H9 (cell line): ENCODE data around the gene ABCD3. TPM values are rescaled to one million over a fixed set of nuclear protein-coding genes. Genes with fewer than 3 reads are reported as not detected.

Experiments used
- DNase-seq: peaks from one replicate; pipeline ENCODE4 v3.0.0-alpha.2; 2017
- H2AFZ ChIP-seq: one replicate; pipeline ENCODE4 v1.6.1; 2013; ENCODE audit warnings: mild to moderate bottlenecking, low read length, control low read depth, moderate library complexity
- H2AK5ac ChIP-seq: 2 replicates; pipeline ENCODE4 v1.6.1; 2013; ENCODE audit warnings: low read length, control low read depth, mixed read lengths; ENCODE audit not compliant: insufficient read length
- H2BK120ac ChIP-seq: one replicate; pipeline ENCODE4 v1.6.1; 2013; ENCODE audit warnings: low read depth, mild to moderate bottlenecking, low read length, control low read depth, inconsistent platforms; ENCODE audit not compliant: poor library complexity, severe bottlenecking
- H2BK12ac ChIP-seq: 2 replicates; pipeline ENCODE4 v1.6.1; 2013; ENCODE audit warnings: low read length, control low read depth, mixed read lengths, low read depth; ENCODE audit not compliant: insufficient read length
- H2BK15ac ChIP-seq: 2 replicates; pipeline ENCODE4 v1.6.1; 2013; ENCODE audit warnings: low read depth, low read length, control low read depth
- H2BK20ac ChIP-seq: one replicate; pipeline ENCODE4 v1.6.1; 2013; ENCODE audit warnings: low read depth, mild to moderate bottlenecking, low read length, control low read depth, inconsistent platforms; ENCODE audit not compliant: poor library complexity, severe bottlenecking
- H2BK5ac ChIP-seq: 2 replicates; pipeline ENCODE4 v1.6.1; 2013; ENCODE audit warnings: low read length, control low read depth, mixed read lengths; ENCODE audit not compliant: insufficient read length
- H3K14ac ChIP-seq: 2 replicates; pipeline ENCODE4 v1.6.1; 2013; ENCODE audit warnings: low read length, control low read depth; ENCODE audit not compliant: insufficient read depth
- H3K18ac ChIP-seq: 2 replicates; pipeline ENCODE4 v1.6.1; 2013; ENCODE audit warnings: low read depth, mild to moderate bottlenecking, mixed read lengths, low read length, control low read depth; ENCODE audit not compliant: insufficient read length
- H3K23ac ChIP-seq: 2 replicates; pipeline ENCODE4 v1.6.1; 2013; ENCODE audit warnings: low read length, control low read depth, mixed read lengths, low read depth; ENCODE audit not compliant: insufficient read length
- H3K23me2 ChIP-seq: 2 replicates; pipeline ENCODE4 v1.6.1; 2013; ENCODE audit warnings: low read depth, mild to moderate bottlenecking, mixed read lengths, low read length, control low read depth; ENCODE audit not compliant: insufficient read length, poor library complexity, severe bottlenecking
- H3K27ac ChIP-seq: 2 replicates; pipeline ENCODE4 v1.5.1; 2013; ENCODE audit warnings: low read length, control low read depth, mixed read lengths, low read depth; ENCODE audit not compliant: insufficient read length
- H3K27me3 ChIP-seq: 2 replicates; pipeline ENCODE4 v1.6.1; 2013; ENCODE audit warnings: low read length, control low read depth, inconsistent platforms; ENCODE audit not compliant: insufficient read depth
- H3K4ac ChIP-seq: 2 replicates; pipeline ENCODE4 v1.6.1; 2013; ENCODE audit warnings: low read depth, mild to moderate bottlenecking, control low read depth, inconsistent platforms, low read length, moderate library complexity
- H3K4me1 ChIP-seq: 2 replicates; pipeline ENCODE4 v1.6.1; 2013; ENCODE audit warnings: low read length, control low read depth, inconsistent platforms; ENCODE audit not compliant: insufficient read depth
- H3K4me2 ChIP-seq: 2 replicates; pipeline ENCODE4 v1.6.1; 2013; ENCODE audit warnings: low read length, control low read depth, mixed read lengths; ENCODE audit not compliant: insufficient read length, insufficient read depth
- H3K56ac ChIP-seq: 2 replicates; pipeline ENCODE4 v1.6.1; 2013; ENCODE audit warnings: low read depth, mild to moderate bottlenecking, mixed read lengths, low read length, control low read depth; ENCODE audit not compliant: insufficient read length
- H3K79me1 ChIP-seq: 2 replicates; pipeline ENCODE4 v1.6.1; 2013; ENCODE audit warnings: low read depth, mild to moderate bottlenecking, moderate library complexity, low read length, control low read depth, inconsistent platforms; ENCODE audit not compliant: insufficient read depth, poor library complexity, severe bottlenecking
- H3K79me2 ChIP-seq: 2 replicates; pipeline ENCODE4 v1.6.1; 2013; ENCODE audit warnings: low read length, control low read depth, inconsistent platforms; ENCODE audit not compliant: insufficient read depth
- H3K9ac ChIP-seq: 2 replicates; pipeline ENCODE4 v1.6.1; 2013; ENCODE audit warnings: low read length, control low read depth, mixed read lengths; ENCODE audit not compliant: insufficient read length; ENCODE audit errors: extremely low read depth
- H3K9me3 ChIP-seq: one replicate; pipeline ENCODE4 v1.6.1; 2013; ENCODE audit warnings: low read depth, low read length, inconsistent platforms; ENCODE audit not compliant: control insufficient read depth
- H3T11ph ChIP-seq: one replicate; pipeline ENCODE4 v1.6.1; 2013; ENCODE audit warnings: mild to moderate bottlenecking, low read length, control low read depth, inconsistent platforms
- H4K20me1 ChIP-seq: one replicate; pipeline ENCODE4 v1.6.1; 2013; ENCODE audit not compliant: control insufficient read depth, insufficient read length, insufficient read depth
- H4K5ac ChIP-seq: 2 replicates; pipeline ENCODE4 v1.6.1; 2013; ENCODE audit warnings: low read depth, mild to moderate bottlenecking, mixed read lengths, low read length, control low read depth; ENCODE audit not compliant: insufficient read length
- H4K8ac ChIP-seq: replicated peaks from 2 replicates; pipeline ENCODE4 v1.6.1; 2013; ENCODE audit warnings: low read length, control low read depth, mixed read lengths, low read depth; ENCODE audit not compliant: insufficient read length
- H4K91ac ChIP-seq: 2 replicates; pipeline ENCODE4 v1.6.1; 2013; ENCODE audit warnings: low read depth, mild to moderate bottlenecking, moderate library complexity, mixed read lengths, low read length, control low read depth; ENCODE audit not compliant: insufficient read length
- H3K27ac Mint-ChIP-seq, 3 experiments: 2 replicates in 2 of 3; 3 replicates in 1 of 3; pipeline ENCODE4 v1.8.0; 2020 to 2021; ENCODE audit warnings: mixed read lengths in 3 of 3, mild to moderate bottlenecking in 1 of 3, moderate library complexity in 1 of 3
- H3K27me3 Mint-ChIP-seq: 2 replicates; pipeline ENCODE4 v1.8.0; 2021; ENCODE audit warnings: low read depth, mild to moderate bottlenecking, moderate library complexity, mixed read lengths
- H3K36me3 Mint-ChIP-seq, 3 experiments: 2 replicates in 2 of 3; 3 replicates in 1 of 3; pipeline ENCODE4 v1.8.0; 2020 to 2021; ENCODE audit warnings: low read depth in 3 of 3, mixed read lengths in 3 of 3; ENCODE audit not compliant: insufficient read depth in 1 of 3
- H3K4me1 Mint-ChIP-seq, 2 experiments: 2 replicates each; pipeline ENCODE4 v1.8.0; 2020; ENCODE audit warnings: mixed read lengths in 2 of 2
- H3K4me3 Mint-ChIP-seq, 2 experiments: 2 replicates in 1 of 2; 3 replicates in 1 of 2; pipeline ENCODE4 v1.8.0; 2020 to 2021; ENCODE audit warnings: mild to moderate bottlenecking in 2 of 2, mixed read lengths in 2 of 2, moderate library complexity in 1 of 2
- H3K9me3 Mint-ChIP-seq, 2 experiments: 2 replicates in 1 of 2; 3 replicates in 1 of 2; pipeline ENCODE4 v1.8.0; 2020; ENCODE audit warnings: mild to moderate bottlenecking in 2 of 2, mixed read lengths in 2 of 2, moderate library complexity in 1 of 2
- CTCF ChIP-seq: fragments of 200-600 bp; sonication (generic); conservative IDR thresholded peaks from 3 replicates; pipeline ENCODE4 v1.8.0; 2021; ENCODE audit warnings: antibody characterized with exemption, mild to moderate bottlenecking
- WGBS: extraction: QIAGEN DNeasy Blood & Tissue Kit; methylation state at CpG from one replicate; pipeline ENCODE4 v1.1.7; 2013; ENCODE audit warnings: missing lambda C conversion rate, low lambda C conversion rate, mixed read lengths; ENCODE audit not compliant: insufficient read length; ENCODE audit errors: extremely low coverage; 5-methylcytosine and 5-hydroxymethylcytosine counted together
- total RNA-seq: library from RNA; stranded (reverse); gene quantifications from 2 replicates; pipeline ENCODE4 v1.2.1, GENCODE V29; 2021

Gene ABCD3
- total RNA-seq, 1 experiment from 2014 or later = 32.0 TPM

- Histone ChIP-seq H2AK5ac (no peak overlapping the region), H4K20me1 (no peaks in the 10 kb centered on the region), H4K8ac (no peak overlapping the region), H3K79me1 (no peaks in the 10 kb centered on the region), H3K56ac (no peak overlapping the region), H3K79me2 (no peaks in the 10 kb centered on the region), H2BK15ac (no peak overlapping the region), H2BK12ac (no peak overlapping the region), H4K91ac (no peak overlapping the region), H3T11ph (no peak overlapping the region), H3K18ac (no peak overlapping the region), H2BK20ac (no peak overlapping the region), H4K5ac (no peak overlapping the region), H2AFZ (no peak overlapping the region), H3K27me3 (no peaks in the 10 kb centered on the region), H3K4me1 (peaks cover 2% of the 10 kb centered on the region; the same call in 1 of the 2 replicates), H2BK5ac (no peak overlapping the region), H3K23me2 (no peaks in the 10 kb centered on the region), H2BK120ac (no peak overlapping the region), H3K9me3 (no peaks in the 10 kb centered on the region), H3K4ac (no peak overlapping the region), H3K9ac (no peak overlapping the region), H3K23ac (no peak overlapping the region), H3K27ac (no peak overlapping the region), H3K14ac (no peak overlapping the region), H3K4me2 (no peak overlapping the region)
- no peak for TF ChIP-seq CTCF
- Mint-ChIP-seq H3K36me3 (peaks cover 15 to 68% (median 42%) of the 10 kb centered on the region in 3 experiments; a peak in 5 of 7 replicates), H3K27me3 (no peaks in the 10 kb centered on the region), H3K4me1 (peaks cover 18 to 19% of the 10 kb centered on the region in 2 experiments), H3K9me3 (no peaks in the 10 kb centered on the region), H3K4me3 (no peak overlapping the region), H3K27ac (no peak overlapping the region)
- no CpG with 5 or more reads among the region's 6 CpGs for WGBS
- no peak for DNase-seq
Observed at GRCh38 chr1:94531664-94532063, 113.5 kb downstream of the ABCD3 start.
